ENCODE data around the gene KCNIP4.

KCNIP4 gene

DNA sequence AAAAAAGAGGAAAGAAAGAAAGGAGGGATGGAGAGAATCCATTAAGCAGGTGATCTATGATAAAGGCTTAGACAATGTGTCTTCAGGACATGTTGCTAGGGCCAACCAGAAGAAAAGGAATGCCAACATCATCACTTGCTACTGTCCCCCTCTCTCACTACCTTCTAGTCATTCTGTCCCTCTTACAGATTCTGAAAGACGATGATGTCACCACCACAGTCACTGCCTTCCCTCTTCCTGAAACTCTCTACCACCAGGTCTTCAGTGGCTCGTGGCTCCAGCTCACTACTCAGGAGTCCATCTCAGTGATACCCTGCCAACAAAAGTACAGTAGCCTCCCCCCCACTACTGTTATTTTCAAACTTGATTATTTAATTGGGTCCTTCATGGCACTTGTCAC lies 64.0 kb downstream of the KCNIP4 start:
- Histone ChIP-seq H3K9me3 (ENCODE audit: control insufficient read depth, insufficient read depth, low read depth, low read length) (no peaks in the 10 kb centered on the region), H3K4me1 (ENCODE audit: control insufficient read depth, insufficient read depth, low read length) (no peaks in the 10 kb centered on the region), H3K9ac (ENCODE audit: low read length) (no peak overlapping the region), H3K36me3 (ENCODE audit: control insufficient read depth, insufficient read depth, low read length) (no peaks in the 10 kb centered on the region), H3K27ac (ENCODE audit: low read depth, low read length) (no peak overlapping the region), H3K27me3 (ENCODE audit: control insufficient read depth, insufficient read depth, low read length) (no peaks in the 10 kb centered on the region), H3K4me3 (ENCODE audit: low read depth, low read length) (no peak overlapping the region)

DNA sequence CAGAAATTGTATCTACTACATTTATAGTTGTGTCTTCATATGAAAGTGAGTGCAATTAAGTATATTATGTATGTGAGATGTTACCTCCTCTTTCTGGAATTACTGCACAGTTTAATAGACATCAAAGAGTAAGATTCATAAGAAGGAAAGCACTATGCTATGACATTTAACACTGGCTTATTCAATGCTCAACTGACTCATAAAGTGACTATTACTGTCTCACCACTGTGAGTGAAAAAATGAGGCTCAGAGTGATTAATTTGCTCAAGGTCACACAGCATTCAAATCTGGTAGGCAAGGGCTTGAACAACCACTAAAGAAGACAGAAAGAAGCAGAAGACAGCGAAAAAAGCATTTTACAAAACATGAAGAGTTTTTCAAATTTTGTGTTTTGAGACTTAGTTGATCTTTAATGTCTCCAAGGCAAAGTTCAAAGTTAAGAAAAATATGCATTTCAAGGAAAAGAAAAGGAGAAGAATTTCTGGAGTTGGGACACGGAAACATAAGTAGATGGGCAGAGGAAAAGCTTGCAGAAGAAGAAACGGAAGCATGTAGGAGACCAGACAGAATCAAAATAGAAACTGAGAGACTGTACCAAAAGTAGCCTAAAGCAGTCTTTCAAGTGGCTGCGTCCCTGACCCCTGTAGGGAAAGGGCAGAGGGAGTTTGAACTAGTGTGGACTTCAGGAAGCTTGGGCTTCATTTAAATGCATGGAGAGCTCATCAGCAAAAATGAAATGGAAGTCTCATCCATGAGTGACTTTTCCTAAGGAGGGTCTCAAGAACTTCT lies 66.3 kb downstream of the KCNIP4 start:
- Histone ChIP-seq H3K9me3 (ENCODE audit: control insufficient read depth, insufficient read depth, low read depth, low read length) (no peaks in the 10 kb centered on the region), H3K27me3 (ENCODE audit: control insufficient read depth, insufficient read depth, low read length) (no peaks in the 10 kb centered on the region), H3K4me3 (ENCODE audit: low read depth, low read length) (no peak overlapping the region), H3K27ac (ENCODE audit: low read depth, low read length) (no peak overlapping the region), H3K9ac (ENCODE audit: low read length) (no peak overlapping the region), H3K36me3 (ENCODE audit: control insufficient read depth, insufficient read depth, low read length) (no peaks in the 10 kb centered on the region), H3K4me1 (ENCODE audit: control insufficient read depth, insufficient read depth, low read length) (no peaks in the 10 kb centered on the region)

DNA sequence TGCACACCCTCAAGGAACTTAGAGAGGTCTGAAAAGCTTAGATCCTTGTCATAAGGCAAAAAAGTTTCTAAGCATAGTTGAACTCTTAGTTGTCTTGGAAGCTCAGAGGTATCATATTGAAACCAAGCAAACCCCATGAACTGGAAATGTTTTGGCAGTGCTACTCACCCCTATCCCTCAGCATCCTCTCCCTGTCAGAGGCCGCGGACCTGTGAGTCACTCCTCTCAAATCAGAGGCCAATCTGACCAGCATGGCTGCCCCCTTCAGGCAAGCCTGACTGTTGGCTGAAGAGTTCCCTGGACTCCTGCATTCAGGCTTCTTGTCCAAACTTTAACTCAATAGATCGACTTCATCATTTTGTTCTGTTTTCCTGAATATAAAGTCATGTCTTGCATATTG lies 69.4 kb downstream of the KCNIP4 start:
- Histone ChIP-seq H3K9ac (ENCODE audit: low read length) (no peak overlapping the region), H3K4me1 (ENCODE audit: control insufficient read depth, insufficient read depth, low read length) (no peaks in the 10 kb centered on the region), H3K27me3 (ENCODE audit: control insufficient read depth, insufficient read depth, low read length) (no peaks in the 10 kb centered on the region), H3K36me3 (ENCODE audit: control insufficient read depth, insufficient read depth, low read length) (no peaks in the 10 kb centered on the region), H3K9me3 (ENCODE audit: control insufficient read depth, insufficient read depth, low read depth, low read length) (no peaks in the 10 kb centered on the region), H3K4me3 (ENCODE audit: low read depth, low read length) (no peak overlapping the region), H3K27ac (ENCODE audit: low read depth, low read length) (no peak overlapping the region)

DNA sequence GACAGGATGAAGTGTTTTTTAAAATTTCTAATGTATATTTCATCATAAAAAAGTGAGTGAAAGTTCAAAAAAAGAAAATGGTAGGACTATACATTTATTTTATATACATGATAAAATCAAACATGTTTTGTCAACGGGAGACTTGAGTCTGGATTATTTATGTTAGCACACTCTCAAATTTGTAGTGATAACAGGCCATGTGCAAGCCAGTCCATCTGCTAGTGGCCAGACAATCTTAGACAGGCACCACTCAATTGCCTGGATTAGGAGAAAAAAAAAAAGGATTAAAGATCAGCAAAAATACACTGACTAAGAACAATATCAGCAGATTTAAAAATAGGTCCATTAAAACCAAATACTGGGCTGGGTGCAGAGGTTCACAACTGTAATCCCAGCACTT lies 71.9 kb downstream of the KCNIP4 start:
- Histone ChIP-seq H3K27ac (ENCODE audit: low read depth, low read length) (no peak overlapping the region), H3K36me3 (ENCODE audit: control insufficient read depth, insufficient read depth, low read length) (no peaks in the 10 kb centered on the region), H3K27me3 (ENCODE audit: control insufficient read depth, insufficient read depth, low read length) (no peaks in the 10 kb centered on the region), H3K9ac (ENCODE audit: low read length) (no peak overlapping the region), H3K4me1 (ENCODE audit: control insufficient read depth, insufficient read depth, low read length) (no peaks in the 10 kb centered on the region), H3K9me3 (ENCODE audit: control insufficient read depth, insufficient read depth, low read depth, low read length) (no peaks in the 10 kb centered on the region), H3K4me3 (ENCODE audit: low read depth, low read length) (no peak overlapping the region)

DNA sequence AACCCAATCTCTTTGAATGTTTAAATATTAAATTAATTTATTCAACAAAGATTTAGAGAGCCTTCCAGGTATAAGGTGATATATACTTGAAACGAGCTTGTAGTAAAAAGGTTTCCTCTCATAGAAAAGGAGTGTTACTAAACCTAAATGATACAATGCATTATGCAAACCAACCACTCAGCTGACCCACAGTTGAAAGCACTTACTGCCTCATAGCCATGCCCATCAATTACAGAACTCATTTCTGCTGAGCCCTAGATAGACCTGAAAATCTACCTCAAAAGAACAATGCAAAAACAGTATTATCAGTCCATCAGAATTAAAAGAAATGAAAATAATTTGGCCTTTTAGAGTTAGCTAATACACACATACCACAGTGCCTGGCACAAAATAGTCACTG lies 75.4 kb downstream of the KCNIP4 start:
- Histone ChIP-seq H3K9ac (ENCODE audit: low read length) (no peak overlapping the region), H3K27ac (ENCODE audit: low read depth, low read length) (no peak overlapping the region), H3K27me3 (ENCODE audit: control insufficient read depth, insufficient read depth, low read length) (no peaks in the 10 kb centered on the region), H3K36me3 (ENCODE audit: control insufficient read depth, insufficient read depth, low read length) (no peaks in the 10 kb centered on the region), H3K4me3 (ENCODE audit: low read depth, low read length) (no peak overlapping the region), H3K9me3 (ENCODE audit: control insufficient read depth, insufficient read depth, low read depth, low read length) (no peaks in the 10 kb centered on the region), H3K4me1 (ENCODE audit: control insufficient read depth, insufficient read depth, low read length) (peaks cover 7% of the 10 kb centered on the region; the same call in 1 of the 2 replicates)

DNA sequence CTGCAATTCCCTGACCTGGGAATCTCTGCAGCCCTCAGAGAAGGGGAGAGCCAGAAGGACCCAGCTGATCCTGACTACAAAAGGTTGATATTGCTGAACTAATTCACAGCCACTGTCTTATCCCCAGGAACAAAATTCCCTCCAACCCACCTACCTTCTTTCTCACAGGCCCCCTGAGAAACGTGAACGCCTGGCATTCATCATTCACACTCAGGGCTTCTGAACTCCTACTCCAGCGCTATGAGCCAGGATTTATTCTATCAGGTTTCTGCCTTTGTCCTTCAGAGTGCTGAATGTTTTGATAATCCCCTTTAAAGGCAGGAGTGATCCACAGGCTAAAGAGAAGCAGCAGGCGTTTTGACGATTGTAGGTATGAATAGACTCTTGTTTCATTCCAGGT lies 76.5 kb downstream of the KCNIP4 start:
- Histone ChIP-seq H3K4me3 (ENCODE audit: low read depth, low read length) (no peak overlapping the region), H3K4me1 (ENCODE audit: control insufficient read depth, insufficient read depth, low read length) (peaks cover 7% of the 10 kb centered on the region; the same call in 1 of the 2 replicates), H3K36me3 (ENCODE audit: control insufficient read depth, insufficient read depth, low read length) (no peaks in the 10 kb centered on the region), H3K27me3 (ENCODE audit: control insufficient read depth, insufficient read depth, low read length) (no peaks in the 10 kb centered on the region), H3K27ac (ENCODE audit: low read depth, low read length) (no peak overlapping the region), H3K9me3 (ENCODE audit: control insufficient read depth, insufficient read depth, low read depth, low read length) (no peaks in the 10 kb centered on the region), H3K9ac (ENCODE audit: low read length) (no peak overlapping the region)

DNA sequence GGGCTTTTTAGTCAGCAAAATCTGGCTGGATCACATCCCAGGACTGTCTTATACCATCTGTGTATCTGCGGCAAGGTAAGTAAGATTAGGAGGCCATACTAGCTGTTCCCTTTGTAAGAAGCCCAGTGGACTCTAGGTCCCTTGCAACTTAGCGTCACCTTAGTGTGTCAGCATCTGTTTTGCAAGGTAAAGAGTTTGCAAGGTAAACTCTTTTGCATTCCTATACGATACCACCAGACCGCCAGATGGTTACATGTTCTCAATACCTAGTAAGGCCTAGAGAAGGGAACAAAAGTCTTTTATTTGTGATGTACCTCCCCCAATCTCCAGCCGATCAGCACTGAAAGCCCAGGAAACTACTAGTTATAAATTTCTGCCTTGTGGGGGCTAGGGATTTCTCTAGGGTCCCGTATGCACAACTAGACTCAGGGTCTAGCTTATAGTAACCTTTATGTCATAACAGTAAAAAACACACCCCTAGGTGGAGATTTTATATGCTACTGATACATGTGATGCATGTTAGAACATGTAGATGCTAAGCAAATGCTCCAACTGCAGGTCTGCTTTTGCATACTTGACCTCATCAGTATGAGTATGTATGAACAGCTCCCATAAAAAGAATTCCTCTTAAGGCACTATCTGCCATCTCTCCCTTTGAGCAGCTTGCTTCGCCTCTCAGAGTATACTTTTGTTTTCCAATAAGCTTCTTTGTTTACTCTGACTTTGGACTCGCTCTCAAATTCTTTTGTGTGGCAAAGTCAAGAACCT lies 78.4 kb downstream of the KCNIP4 start:
- Histone ChIP-seq H3K9me3 (ENCODE audit: control insufficient read depth, insufficient read depth, low read depth, low read length) (no peaks in the 10 kb centered on the region), H3K27ac (ENCODE audit: low read depth, low read length) (no peak overlapping the region), H3K9ac (ENCODE audit: low read length) (no peak overlapping the region), H3K27me3 (ENCODE audit: control insufficient read depth, insufficient read depth, low read length) (no peaks in the 10 kb centered on the region), H3K4me3 (ENCODE audit: low read depth, low read length) (no peak overlapping the region), H3K4me1 (ENCODE audit: control insufficient read depth, insufficient read depth, low read length) (peaks cover 7% of the 10 kb centered on the region; the same call in 1 of the 2 replicates), H3K36me3 (ENCODE audit: control insufficient read depth, insufficient read depth, low read length) (no peaks in the 10 kb centered on the region)

DNA sequence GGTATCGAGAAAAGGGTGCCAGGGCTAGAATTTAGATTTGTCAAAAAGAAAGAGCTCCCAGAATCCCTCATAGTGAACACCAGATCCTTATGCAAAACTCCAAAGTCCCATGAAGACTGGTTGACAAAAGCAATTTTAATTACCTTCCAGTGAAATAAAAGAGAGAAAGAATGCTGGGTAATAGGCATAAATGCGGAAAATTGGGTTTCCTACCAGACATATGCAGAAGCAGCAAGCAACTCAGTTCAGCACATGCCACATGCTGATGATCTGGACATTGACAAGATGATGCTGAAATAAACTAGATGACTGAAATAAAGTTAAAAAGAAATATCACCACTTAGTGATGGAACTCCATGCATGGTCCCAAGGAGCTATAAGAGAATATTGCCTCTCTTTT lies 83.9 kb downstream of the KCNIP4 start:
- no peaks in the 10 kb centered on the region for H3K27me3 ChIP-seq (ENCODE audit: control insufficient read depth, insufficient read depth, low read length)

DNA sequence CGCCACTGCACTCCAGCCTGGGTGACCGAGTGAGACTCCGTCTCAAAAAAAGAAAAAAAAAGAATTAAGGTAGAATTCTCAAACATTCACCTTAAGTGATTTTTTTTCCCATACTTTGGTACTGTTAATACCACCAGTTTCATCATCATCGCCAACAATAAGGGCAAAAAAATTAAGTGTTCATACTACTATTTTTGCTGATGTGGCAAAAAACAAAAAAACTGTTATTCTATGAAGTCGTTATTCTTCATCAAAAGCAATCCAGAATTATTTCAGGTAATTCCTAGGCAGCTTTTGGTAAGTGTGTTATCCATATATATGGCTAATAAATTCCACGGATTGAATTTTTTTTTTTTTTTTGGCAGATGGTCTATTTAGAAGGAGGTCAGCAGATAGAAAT lies 85.7 kb downstream of the KCNIP4 start:
- H3K4me3 ChIP-seq (ENCODE audit: low read depth, low read length): no peak overlapping the region
- H3K4me1 ChIP-seq (ENCODE audit: control insufficient read depth, insufficient read depth, low read length): no peaks in the 10 kb centered on the region
- peaks cover 2% of the 10 kb centered on the region for H3K9me3 ChIP-seq (ENCODE audit: control insufficient read depth, insufficient read depth, low read depth, low read length)
- no peak overlapping the region for H3K9ac ChIP-seq (ENCODE audit: low read length)
- H3K36me3 ChIP-seq (ENCODE audit: control insufficient read depth, insufficient read depth, low read length): no peaks in the 10 kb centered on the region
- no peak overlapping the region for H3K27ac ChIP-seq (ENCODE audit: low read depth, low read length)
- H3K27me3 ChIP-seq (ENCODE audit: control insufficient read depth, insufficient read depth, low read length): no peaks in the 10 kb centered on the region

More for the DNA sequence above, 83.9 kb downstream of the KCNIP4 start:
- Histone ChIP-seq H3K9ac (ENCODE audit: low read length) (no peak overlapping the region), H3K4me1 (ENCODE audit: control insufficient read depth, insufficient read depth, low read length) (peaks cover under 1% of the 10 kb centered on the region; the same call in 1 of the 2 replicates), H3K36me3 (ENCODE audit: control insufficient read depth, insufficient read depth, low read length) (no peaks in the 10 kb centered on the region), H3K4me3 (ENCODE audit: low read depth, low read length) (no peak overlapping the region), H3K9me3 (ENCODE audit: control insufficient read depth, insufficient read depth, low read depth, low read length) (no peaks in the 10 kb centered on the region), H3K27ac (ENCODE audit: low read depth, low read length) (no peak overlapping the region)

DNA sequence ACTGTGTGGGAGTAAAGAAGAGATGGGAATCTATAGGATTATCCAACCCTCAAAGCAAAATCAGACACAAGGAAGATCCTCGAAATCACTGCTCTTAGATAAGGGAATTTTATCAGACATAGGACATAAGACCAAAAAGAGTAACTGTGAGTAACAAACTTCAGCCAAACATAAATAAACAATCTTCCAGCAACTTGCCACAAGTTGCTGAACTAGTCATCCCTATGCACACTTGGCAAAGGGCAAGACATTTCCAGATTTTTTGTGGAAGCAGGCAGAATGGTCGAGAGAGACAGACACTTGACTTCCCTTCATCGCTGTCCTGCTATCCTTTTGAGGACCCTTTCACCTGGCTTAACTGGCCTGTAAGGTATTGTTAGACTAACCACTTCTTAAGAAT lies 89.6 kb downstream of the KCNIP4 start:
- Histone ChIP-seq H3K27ac (ENCODE audit: low read depth, low read length) (no peak overlapping the region), H3K36me3 (ENCODE audit: control insufficient read depth, insufficient read depth, low read length) (no peaks in the 10 kb centered on the region), H3K27me3 (ENCODE audit: control insufficient read depth, insufficient read depth, low read length) (no peaks in the 10 kb centered on the region), H3K4me1 (ENCODE audit: control insufficient read depth, insufficient read depth, low read length) (no peaks in the 10 kb centered on the region), H3K9ac (ENCODE audit: low read length) (no peak overlapping the region), H3K9me3 (ENCODE audit: control insufficient read depth, insufficient read depth, low read depth, low read length) (peaks cover 16% of the 10 kb centered on the region), H3K4me3 (ENCODE audit: low read depth, low read length) (no peak overlapping the region)

DNA sequence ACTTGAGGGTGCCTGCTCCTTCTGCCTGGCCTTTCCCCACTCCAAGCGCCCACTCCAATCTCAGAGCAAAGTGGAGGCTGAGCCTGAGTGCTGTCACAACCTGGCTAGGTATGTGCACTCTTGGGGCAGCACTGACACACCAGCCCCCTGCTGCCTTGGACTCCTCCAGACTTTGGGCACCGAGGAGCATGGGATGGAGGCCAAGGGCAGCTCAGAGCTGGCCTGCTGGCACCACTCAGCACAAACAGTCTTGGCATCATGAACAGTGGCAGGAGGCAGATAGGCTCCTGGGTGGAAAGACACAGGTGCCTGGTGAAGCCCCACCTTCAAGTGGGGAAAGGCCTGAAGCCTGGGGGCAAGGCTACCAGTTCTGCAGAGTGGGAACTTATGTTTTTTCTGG lies 91.8 kb downstream of the KCNIP4 start:
- Histone ChIP-seq H3K9me3 (ENCODE audit: control insufficient read depth, insufficient read depth, low read depth, low read length) (peaks cover 16% of the 10 kb centered on the region), H3K4me3 (ENCODE audit: low read depth, low read length) (no peak overlapping the region), H3K27ac (ENCODE audit: low read depth, low read length) (no peak overlapping the region)

More for the DNA sequence above, 91.8 kb downstream of the KCNIP4 start:
- H3K9ac ChIP-seq (ENCODE audit: low read length): no peak overlapping the region
- no peaks in the 10 kb centered on the region for H3K36me3 ChIP-seq (ENCODE audit: control insufficient read depth, insufficient read depth, low read length)
- no peaks in the 10 kb centered on the region for H3K27me3 ChIP-seq (ENCODE audit: control insufficient read depth, insufficient read depth, low read length)
- H3K4me1 ChIP-seq (ENCODE audit: control insufficient read depth, insufficient read depth, low read length): no peaks in the 10 kb centered on the region
